DND-41 (cell line): Measurements from ENCODE around the gene SLC52A1.

ENCODE experiments used
- CTCF ChIP-seq: IDR thresholded peaks from 2 replicates; pipeline ENCODE4 v1.5.1; 2012; ENCODE audit warnings: borderline replicate concordance, low read length, moderate library complexity, mild to moderate bottlenecking; ENCODE audit not compliant: poor library complexity, severe bottlenecking; ENCODE audit errors: extremely low read depth
- EZH2 ChIP-seq: IDR thresholded peaks from 3 replicates; pipeline ENCODE4 v1.6.1; 2012; ENCODE audit warnings: borderline replicate concordance, low read depth, mild to moderate bottlenecking, moderate library complexity, low read length, inconsistent platforms; ENCODE audit not compliant: severe bottlenecking

- TF ChIP-seq CTCF (no peak), EZH2 (no peak)
Observed at GRCh38 chr17:5002121-5002788, 33.0 kb downstream of the SLC52A1 start.
